GM12873 (cell line): ENCODE measurements around the gene RPS2.

Experiments
- TF ChIP-seq, protein P1 (sequence below): IDR thresholded peaks from 2 replicates; pipeline ENCODE4 v1.5.1; 2012; ENCODE audit warnings: low read depth, mild to moderate bottlenecking, moderate library complexity, low read length, control low read depth; ENCODE audit not compliant: insufficient read depth; ENCODE audit errors: missing control alignments

Gene RPS2

GRCh38 chr16:2002406-2003230, 38.0 kb upstream of the RPS2 start:
- TF ChIP-seq, protein P1, sequence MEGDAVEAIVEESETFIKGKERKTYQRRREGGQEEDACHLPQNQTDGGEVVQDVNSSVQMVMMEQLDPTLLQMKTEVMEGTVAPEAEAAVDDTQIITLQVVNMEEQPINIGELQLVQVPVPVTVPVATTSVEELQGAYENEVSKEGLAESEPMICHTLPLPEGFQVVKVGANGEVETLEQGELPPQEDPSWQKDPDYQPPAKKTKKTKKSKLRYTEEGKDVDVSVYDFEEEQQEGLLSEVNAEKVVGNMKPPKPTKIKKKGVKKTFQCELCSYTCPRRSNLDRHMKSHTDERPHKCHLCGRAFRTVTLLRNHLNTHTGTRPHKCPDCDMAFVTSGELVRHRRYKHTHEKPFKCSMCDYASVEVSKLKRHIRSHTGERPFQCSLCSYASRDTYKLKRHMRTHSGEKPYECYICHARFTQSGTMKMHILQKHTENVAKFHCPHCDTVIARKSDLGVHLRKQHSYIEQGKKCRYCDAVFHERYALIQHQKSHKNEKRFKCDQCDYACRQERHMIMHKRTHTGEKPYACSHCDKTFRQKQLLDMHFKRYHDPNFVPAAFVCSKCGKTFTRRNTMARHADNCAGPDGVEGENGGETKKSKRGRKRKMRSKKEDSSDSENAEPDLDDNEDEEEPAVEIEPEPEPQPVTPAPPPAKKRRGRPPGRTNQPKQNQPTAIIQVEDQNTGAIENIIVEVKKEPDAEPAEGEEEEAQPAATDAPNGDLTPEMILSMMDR: no peak

GRCh38 chr16:2001456-2002355, 37.1 kb upstream of the RPS2 start:
- TF ChIP-seq, protein P1: no peak

GRCh38 chr16:2001035-2001434, 36.4 kb upstream of the RPS2 start:
- TF ChIP-seq, protein P1: no peak

- TF ChIP-seq, protein P1: no peak
Measured at GRCh38 chr16:1999866-2000514, 35.4 kb upstream of the RPS2 start.

DNA sequence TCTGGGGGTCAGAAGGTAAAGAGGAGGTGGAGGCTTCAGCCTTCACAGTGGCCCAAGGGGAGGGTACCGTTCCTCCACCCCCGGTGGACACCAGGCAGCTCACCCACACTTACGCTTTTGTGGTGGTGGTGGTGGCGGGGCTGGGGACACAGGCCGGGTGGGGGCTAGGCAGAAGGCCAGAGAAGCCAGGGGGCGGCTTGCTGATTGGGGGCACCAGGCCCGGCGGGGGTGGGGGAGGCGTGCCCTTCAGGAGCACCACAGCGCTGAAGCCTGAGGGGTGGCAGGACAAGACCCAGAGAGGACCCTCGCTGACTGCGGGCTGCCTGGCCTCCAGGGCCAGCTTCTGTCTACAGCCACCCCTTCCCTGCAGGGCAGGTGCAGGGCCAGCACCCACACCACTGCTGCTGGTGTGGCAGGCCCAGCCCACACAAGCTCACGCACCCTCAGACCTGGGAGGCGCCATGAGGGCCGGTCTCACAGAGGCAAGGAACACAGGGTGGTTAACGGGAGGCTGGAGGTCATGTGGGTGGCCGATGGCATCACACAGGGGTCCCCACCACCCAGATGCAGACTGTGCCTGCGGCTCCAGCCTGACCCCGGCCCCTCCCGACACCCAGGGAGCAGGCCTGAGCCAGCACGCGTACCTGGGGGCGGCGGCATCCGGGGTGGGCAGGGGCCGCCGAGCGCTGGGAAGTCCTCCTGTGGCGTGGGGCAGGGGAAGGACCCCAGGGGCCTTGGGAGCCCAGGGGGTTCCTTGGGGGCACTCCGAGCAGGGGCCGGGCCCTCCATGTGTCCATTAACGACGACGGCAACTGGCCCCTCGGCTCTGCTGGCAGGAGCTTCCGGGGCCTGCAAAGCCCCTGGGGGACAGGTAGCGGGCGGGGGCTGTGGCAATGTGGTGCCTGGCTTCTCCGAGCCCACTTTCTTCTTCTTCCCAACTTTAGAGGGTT, 34.5 kb upstream of the RPS2 start:
- TF ChIP-seq, protein P1: no peak

DNA sequence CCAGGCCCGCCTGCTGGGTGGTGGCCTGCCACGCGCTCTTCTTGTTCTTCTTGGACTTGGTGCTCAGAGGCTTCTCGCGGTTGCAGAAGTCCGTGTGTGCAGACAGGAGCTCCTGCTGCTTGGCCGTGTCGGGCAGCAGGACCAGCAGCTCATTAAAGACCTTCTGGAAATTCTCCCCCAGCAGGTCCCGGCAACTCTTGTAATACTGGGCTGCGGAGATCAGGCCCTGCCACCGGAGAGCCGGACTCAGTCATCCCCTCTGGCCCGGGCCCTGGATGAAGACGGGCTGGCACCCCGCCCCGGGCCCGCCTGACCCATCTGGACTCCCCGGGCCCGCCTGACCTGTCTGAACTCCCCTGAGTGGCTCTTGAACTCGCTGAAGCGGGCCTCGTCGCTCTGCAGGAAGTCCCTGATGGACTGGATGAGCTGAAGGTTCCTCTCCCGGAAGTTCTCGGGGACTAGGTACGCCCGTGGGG, 33.8 kb upstream of the RPS2 start:
- TF ChIP-seq, protein P1: no peak
